Upper lobe of left lung (tissue), 4 donors: ENCODE measurements around the gene TMEM132D.

ENCODE experiments used
- CTCF ChIP-seq, 6 experiments: fragments of 450-650 bp in 4 of 6; fragments of 200-600 bp in 2 of 6; sonication (generic) in 2 of 6; IDR thresholded peaks; one replicate each; pipeline ENCODE4 v1.5.1; 2016 to 2019; ENCODE audit warnings: antibody characterized with exemption in 6 of 6
- POLR2A ChIP-seq, 4 donors: fragments of 450-650 bp; IDR thresholded peaks; one replicate each; pipeline ENCODE4 v1.5.1; 2016 to 2017; ENCODE audit warnings: antibody characterized with exemption in 4 of 4, mild to moderate bottlenecking in 2 of 4
- POLR2AphosphoS5 ChIP-seq, 2 donors: sonication (generic); formaldehyde crosslinking; IDR thresholded peaks; one replicate each; pipeline ENCODE4 v1.5.1; 2017; ENCODE audit warnings: antibody characterized with exemption in 2 of 2

GRCh38 chr12:129592449-129592848, 311.4 kb downstream of the TMEM132D start:
- TF ChIP-seq CTCF (IDR thresholded peaks at IDR 0.05) (no peak), POLR2A (IDR thresholded peaks at IDR 0.05) (no peak), POLR2AphosphoS5 (IDR thresholded peaks at IDR 0.05) (no peak)
